Measurements from ENCODE around the gene AURKAIP1.
A peak's percentile ranks its signal among the peaks of the same experiment; 100 is the strongest.

Gene AURKAIP1

GRCh38 chr1:1354271-1355247, 20.4 kb downstream of the AURKAIP1 start:
- no peak overlapping the region for H3K4me3 ChIP-seq (ENCODE audit: low read length)
- no peak for TF ChIP-seq ZNF274 (IDR thresholded peaks at IDR 0.05; ENCODE audit: low read depth, low read length)

GRCh38 chr1:1353389-1354151, 21.4 kb downstream of the AURKAIP1 start:
- no peak for TF ChIP-seq ZNF274 (IDR thresholded peaks at IDR 0.05; ENCODE audit: low read depth, low read length)
- H3K4me3 ChIP-seq (ENCODE audit: low read length), result no peak overlapping the region

- no peak overlapping the region for H3K4me3 ChIP-seq (ENCODE audit: low read length)
- TF ChIP-seq ZNF274 (IDR thresholded peaks at IDR 0.05; ENCODE audit: low read depth, low read length), result no peak
Measured at GRCh38 chr1:1352786-1353388, 22.1 kb downstream of the AURKAIP1 start.

- no peak overlapping the region for H3K4me3 ChIP-seq (ENCODE audit: low read length)
- TF ChIP-seq ZNF274 (IDR thresholded peaks at IDR 0.05; ENCODE audit: low read depth, low read length), result no peak
Measured at GRCh38 chr1:1351511-1352427, 23.2 kb downstream of the AURKAIP1 start.

- no peak for TF ChIP-seq ZNF274 (IDR thresholded peaks at IDR 0.05; ENCODE audit: low read depth, low read length)
- H3K4me3 ChIP-seq (ENCODE audit: low read length), result peak within 1 kb of the TSS; percentile 89
Measured at GRCh38 chr1:1349256-1350012, 25.6 kb downstream of the AURKAIP1 start, which contains the start of gene DVL1. Gene DVL1 (minus strand): TSS chr1:1349418. CDS start chr1:1349065, 353 bp downstream.

GRCh38 chr1:1348420-1349255, 26.4 kb downstream of the AURKAIP1 start:
- peak overlapping the region; percentile 89 for H3K4me3 ChIP-seq (ENCODE audit: low read length)
- TF ChIP-seq ZNF274 (IDR thresholded peaks at IDR 0.05; ENCODE audit: low read depth, low read length), result no peak

- TF ChIP-seq ZNF274 (IDR thresholded peaks at IDR 0.05; ENCODE audit: low read depth, low read length), result no peak
- H3K4me3 ChIP-seq (ENCODE audit: low read length), result peak overlapping the region; percentile 89
Measured at GRCh38 chr1:1347663-1348419, 27.2 kb downstream of the AURKAIP1 start.

- no peak for TF ChIP-seq ZNF274 (IDR thresholded peaks at IDR 0.05; ENCODE audit: low read depth, low read length)
- H3K4me3 ChIP-seq (ENCODE audit: low read length), result no peak overlapping the region
Measured at GRCh38 chr1:1347026-1347595, 27.9 kb downstream of the AURKAIP1 start.

GRCh38 chr1:1346501-1346890, 28.5 kb downstream of the AURKAIP1 start:
- TF ChIP-seq ZNF274 (IDR thresholded peaks at IDR 0.05; ENCODE audit: low read depth, low read length), result no peak
- H3K4me3 ChIP-seq (ENCODE audit: low read length), result no peak overlapping the region

- TF ChIP-seq ZNF274 (IDR thresholded peaks at IDR 0.05; ENCODE audit: low read depth, low read length), result no peak
- H3K4me3 ChIP-seq (ENCODE audit: low read length), result no peak overlapping the region
Measured at GRCh38 chr1:1345860-1346500, 29.0 kb downstream of the AURKAIP1 start.

Data from GM08714 (cell line).